NCI-H2171 treated with DMSO at 0.1 percent for 48 hours (cell line): Measurements from ENCODE around the gene CAMSAP2.
"Not testable (repeated sequence)": the region's sequence is repeated elsewhere in the genome, so short reads cannot be mapped to it uniquely, and the experiment has no call there.

ENCODE experiments used
- DNase-seq: peaks from one replicate; lab custom pipeline; 2025; lab: John Stamatoyannopoulos, UW

The CAMSAP2 gene

GRCh38 chr1:200738949-200739651, 407 bp downstream of the CAMSAP2 start:
- peak; percentile 73 for DNase-seq

DNA sequence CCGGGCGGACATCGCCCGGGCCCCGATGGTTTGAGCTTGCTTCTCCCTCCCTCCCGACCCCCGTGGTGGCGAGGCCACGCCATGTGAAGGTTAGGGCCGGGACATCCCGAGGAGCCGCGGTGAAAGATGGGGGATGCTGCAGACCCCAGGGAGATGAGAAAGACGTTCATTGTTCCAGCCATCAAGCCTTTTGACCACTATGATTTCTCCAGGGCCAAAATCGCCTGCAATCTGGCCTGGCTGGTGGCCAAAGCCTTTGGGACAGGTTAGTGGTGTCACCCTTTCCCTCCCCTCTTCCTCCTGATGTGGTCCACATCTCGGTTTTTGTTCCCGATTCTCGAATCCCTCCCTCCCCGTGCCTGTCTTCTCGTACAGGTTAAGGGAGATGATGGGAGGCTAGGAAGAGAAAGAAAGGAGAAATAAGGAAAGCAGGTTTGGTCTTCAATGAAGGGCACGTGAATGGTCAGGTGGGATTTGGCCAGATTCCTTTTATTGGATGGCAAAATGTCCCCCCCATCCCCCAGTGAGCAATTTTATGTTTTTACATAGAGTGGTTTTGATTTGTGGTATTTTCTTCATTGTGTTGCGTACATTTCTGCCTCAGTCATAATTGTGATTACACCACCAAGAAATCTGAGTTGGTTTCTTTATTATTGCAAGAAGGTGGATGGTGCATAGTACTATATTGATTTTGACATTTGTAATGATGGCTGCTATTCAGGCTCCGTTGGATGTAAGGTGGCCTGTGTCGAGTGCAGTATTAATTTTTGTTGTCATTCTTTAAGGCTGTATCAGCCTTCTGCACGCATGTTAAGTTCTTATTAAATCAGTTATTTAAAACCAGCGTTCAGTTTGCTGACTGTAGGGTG, 1.2 kb downstream of the CAMSAP2 start:
- peak; percentile 24 for DNase-seq

DNA sequence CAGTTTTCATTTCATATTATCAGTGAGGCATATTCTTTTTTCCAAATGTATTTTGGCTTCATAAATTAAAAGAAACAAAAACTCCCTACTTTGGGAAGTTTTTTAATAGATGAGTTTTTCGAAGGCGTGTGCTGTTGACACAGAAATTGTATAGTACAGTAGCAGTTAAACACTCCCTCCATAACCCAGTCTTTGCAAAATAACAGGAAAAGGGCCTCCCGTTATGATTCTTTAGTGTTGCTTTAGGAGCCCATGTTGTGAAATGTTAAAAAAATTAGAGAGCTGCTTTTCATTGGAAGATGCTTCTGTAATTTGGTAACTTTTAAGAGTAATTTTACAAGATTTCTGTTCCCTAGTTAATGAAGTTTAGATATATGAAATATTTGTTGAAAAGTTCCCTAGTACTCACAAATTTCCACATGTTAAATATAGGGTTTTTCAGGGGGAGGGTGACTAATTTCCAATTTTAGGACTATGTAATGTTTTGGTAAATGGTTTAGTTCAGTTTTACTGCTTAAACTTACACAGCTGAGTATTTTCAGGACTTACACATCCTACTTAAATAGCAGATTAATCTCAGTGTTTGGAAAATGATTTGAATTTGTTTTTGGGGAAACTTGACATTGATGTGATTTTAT, 2.0 kb downstream of the CAMSAP2 start:
- peak; percentile 8 for DNase-seq

- no peak for DNase-seq
Measured at GRCh38 chr1:200741551-200742207, 3.0 kb downstream of the CAMSAP2 start.

DNA sequence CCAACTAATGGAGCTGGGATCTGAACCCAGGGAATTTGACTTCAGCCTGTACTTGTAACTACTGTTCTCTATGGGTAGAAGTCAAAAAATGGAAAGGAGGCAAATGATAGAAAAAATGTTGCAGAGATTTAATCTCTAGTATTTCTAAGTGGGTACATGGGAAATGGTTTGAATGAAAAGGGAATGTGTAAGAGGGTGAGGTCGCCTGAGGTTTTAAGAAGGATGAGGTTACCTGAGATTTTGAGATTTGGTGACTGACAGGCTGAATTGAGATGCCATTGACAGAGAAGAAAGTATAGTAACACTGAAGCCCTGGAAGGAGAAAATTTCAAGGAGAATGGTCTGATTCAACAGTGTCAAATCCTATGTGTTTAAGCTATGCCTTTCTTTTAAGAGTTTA, 5.5 kb downstream of the CAMSAP2 start:
- DNase-seq = no peak

GRCh38 chr1:200749090-200749489, 10.4 kb downstream of the CAMSAP2 start:
- no peak for DNase-seq

DNA sequence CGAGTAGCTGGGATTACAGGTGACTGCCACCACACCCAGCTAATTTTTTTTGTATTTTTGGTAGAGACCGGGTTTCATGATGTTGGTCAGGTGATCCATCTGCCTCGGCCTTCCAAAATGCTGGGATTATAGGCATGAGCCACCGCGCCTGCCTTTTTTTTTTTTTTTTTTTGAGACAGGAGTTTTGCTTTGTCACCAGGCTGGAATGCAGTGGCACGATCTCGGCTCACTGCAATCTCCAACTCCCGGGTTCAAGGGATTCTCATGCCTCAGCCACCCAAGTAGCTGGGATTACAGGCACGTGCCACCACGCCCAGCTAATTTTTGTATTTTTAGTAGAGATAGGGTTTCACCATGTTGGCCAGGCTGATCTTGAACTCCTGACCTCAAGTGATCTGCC, 12.1 kb downstream of the CAMSAP2 start:
- DNase-seq = not testable (repeated sequence)

DNA sequence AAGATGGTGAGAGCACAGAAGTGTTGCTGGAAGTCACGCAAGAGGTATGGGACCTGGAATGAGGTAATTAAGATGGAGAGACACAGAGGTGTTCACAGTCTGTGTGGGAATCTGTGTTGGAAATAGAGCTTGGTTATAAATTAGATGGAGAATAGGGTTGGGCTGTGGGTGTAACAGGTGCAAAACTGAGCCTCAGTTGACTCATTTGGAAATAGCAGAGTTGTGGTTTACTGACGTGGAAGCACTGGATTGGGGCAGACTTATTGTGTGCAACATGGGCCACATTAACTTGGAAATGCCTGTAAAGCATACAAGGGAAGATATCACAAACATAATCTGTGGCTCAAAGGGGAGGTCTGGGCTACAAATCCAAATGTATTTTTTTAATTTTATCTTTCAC, 13.0 kb downstream of the CAMSAP2 start:
- DNase-seq = no peak

GRCh38 chr1:200753650-200754198, 15.0 kb downstream of the CAMSAP2 start:
- DNase-seq = no peak

DNA sequence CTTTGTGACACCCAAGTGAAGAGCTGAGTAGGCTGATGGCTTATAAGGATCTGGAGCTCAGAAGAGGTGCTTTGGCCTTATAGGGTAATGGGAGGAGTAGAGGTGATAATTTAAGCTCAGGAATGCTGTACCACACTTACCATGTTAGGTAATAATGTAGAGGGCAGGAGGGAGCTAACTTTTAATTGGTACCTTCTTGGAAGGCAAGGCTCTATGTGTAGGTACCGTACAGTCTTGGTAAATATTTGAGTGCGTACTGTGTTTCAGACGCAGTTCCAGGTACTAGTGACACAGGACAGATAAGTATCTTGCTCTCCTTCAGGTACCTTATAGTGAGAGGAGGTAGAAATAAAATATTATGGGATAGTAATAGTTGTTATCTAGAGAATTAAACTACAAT, 16.8 kb downstream of the CAMSAP2 start:
- DNase-seq = no peak

DNA sequence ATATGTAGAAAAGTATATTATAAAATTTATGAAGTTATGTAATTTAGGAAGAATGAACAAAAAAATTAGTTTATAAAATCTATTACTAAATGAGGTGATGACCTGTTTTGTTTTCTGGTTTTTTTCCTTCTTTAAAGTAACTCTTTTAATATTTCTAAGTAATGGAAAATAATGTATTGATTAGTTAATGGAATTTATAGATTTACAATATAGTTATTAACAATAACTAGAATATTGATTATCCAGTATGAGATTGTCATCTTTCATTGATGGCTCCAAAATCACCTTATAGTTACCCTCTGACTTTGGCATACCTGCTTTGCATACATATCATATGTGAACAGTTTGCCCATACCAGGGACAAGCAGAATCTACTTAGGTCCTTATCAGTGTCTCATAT, 23.4 kb downstream of the CAMSAP2 start:
- DNase-seq = no peak

GRCh38 chr1:200767321-200767720, 28.6 kb downstream of the CAMSAP2 start:
- no peak for DNase-seq

DNA sequence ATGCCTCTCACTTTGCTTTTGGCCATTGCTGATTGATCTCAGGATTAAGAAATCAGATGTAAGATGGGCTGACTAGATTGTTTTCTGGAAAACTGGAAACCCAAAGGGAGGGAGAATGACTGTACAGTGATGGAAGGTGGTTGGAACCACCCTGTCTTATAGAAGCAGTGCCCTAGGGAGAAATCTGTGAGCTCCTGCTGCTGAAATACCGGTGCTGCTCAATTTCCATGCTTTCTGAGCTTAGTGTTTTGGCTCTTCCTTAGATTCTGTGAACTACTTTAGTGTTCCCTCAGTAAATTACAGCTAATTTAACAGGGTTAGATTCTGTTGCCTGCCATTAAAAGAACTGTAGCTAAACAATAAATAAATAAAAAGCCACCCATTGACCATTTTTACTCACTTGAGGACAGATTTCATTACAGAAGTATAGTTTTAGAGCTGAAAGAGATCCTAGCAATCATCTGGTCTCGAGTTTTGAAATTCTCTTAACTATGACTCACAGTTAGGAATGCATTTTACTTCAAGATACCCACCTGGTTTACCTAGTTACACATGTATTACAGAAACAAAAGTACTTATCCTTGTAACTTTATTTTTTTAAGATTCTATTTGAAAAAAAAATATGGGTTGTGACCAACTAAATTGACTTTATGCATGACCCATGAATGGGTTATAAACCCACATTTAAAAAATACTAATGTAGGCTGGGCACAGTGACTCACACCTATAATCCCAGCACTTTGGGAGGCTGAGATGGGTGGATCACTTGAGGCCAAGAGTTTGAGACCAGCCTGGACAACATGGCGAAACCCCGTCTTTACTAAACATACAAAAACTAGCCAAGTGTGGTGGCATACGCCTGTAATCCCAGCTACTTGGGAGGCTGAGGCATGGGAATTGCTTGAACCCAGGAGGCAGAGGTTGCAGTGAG, 33.2 kb downstream of the CAMSAP2 start:
- no peak for DNase-seq

DNA sequence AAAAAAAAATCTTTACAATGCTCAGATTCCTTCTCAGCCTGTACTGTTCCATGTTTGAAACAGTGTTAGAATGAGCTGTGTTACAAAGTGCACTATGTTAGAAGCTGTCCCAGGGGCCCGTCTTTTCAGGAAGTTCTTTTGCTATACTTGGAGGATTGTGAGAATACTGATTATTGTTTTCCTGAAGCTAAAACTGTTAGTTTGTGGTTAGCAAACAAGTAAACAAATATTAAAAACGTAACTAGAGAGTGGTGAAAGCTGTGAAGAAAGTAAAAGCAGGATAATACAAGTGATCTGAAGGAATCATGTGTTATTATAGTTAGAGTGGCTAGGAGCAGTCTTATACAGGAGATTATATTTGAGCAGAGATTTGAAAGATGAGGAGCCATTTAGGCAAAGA, 35.6 kb downstream of the CAMSAP2 start:
- no peak for DNase-seq

DNA sequence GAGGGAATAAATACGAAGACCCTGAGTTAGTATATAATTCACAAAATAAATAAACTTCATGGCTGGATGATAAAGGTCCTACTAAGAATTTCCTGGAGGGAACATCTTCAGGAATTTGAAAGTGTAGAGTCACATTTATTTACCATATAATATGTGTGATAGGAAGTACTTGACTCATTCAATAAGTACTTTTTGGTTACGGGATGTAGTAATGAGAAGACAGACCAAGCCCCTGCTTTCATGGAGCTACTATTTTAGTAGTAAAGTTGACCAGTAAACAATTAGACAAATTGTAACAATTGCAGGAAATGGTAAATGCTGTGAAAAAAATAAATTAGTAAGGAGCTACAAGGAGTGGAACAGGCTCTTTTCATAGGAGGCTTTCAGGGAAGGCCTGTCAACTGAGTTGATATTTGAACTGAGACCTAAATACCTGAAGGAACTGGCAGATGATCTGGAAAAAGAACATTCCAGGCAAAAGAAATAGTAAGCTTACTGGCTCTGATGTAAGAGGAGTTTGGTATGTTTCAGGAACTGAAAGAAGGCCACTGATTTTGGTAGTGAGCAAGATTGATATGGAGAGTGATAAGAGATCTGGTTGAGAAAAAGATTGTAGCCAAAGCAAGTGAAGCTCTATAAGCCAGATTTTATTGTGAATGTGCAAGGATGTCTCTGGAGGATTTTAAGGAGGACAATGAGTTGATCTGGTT, 36.2 kb downstream of the CAMSAP2 start:
- DNase-seq = no peak

GRCh38 chr1:200775850-200776249, 37.2 kb downstream of the CAMSAP2 start:
- no peak for DNase-seq

DNA sequence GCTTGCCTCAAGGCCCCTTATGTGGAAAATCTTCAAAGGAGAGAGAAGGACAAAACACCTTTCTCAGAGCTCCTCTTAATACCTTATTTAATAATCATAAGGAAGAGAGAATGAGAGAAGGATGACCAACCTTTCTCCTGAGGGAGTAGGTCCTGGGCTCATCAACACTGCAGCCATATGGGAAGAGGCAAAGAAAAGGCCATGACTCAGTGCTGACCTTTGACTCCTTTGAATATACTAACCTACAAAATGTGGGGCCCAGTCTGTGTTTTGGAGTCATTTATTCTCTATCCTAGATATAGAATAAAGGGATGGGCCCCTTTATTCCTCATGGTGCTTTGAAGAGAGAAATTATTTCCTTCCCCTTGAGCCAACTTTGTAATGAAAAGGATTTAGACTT, 38.3 kb downstream of the CAMSAP2 start:
- DNase-seq = no peak

DNA sequence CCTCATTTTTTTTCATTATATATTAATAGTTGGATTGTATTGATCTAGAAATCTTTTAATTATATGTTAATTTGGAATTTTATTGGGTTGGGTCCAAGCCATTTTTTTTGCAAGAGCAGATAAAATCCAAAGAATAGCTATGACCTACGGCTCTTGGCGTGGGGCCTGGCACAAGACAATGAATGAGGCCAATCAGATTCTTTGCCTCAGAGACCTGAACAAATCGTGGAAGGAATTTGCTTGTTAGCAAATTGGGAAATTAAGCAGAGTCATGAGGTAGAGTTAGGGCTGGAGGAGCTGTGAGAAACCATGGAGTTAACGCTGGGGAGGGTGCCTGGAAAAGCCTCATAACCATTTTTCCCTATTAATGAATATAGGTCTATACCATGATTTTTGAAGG, 40.1 kb downstream of the CAMSAP2 start:
- no peak for DNase-seq

- DNase-seq = no peak
Measured at GRCh38 chr1:200779326-200779725, 40.6 kb downstream of the CAMSAP2 start.
